Cardiac muscle cell (in vitro differentiated cells and primary cell): ENCODE data around the gene HGS. TPM values are rescaled to one million over a fixed set of nuclear protein-coding genes. Genes with fewer than 3 reads are reported as not detected.

Source experiments
- DNase-seq, 2 donors: peaks; one replicate each; pipeline versions ENCODE4 v3.0.0 to v3.0.0-alpha.2; 2010 to 2017; ENCODE audit warnings: low read depth in 1 of 2, low spot score in 1 of 2
- H3K27ac ChIP-seq: fragments of 200-600 bp; sonication (generic); 2 replicates; pipeline ENCODE4 v1.5.1; 2016
- H3K27me3 ChIP-seq: fragments of 200-600 bp; sonication (generic); 2 replicates; pipeline ENCODE4 v1.6.0; 2016; ENCODE audit warnings: control low read depth
- H3K36me3 ChIP-seq: fragments of 200-600 bp; sonication (generic); 2 replicates; pipeline ENCODE4 v1.5.1; 2016; ENCODE audit warnings: control low read depth
- H3K4me1 ChIP-seq: fragments of 200-600 bp; sonication (generic); 2 replicates; pipeline ENCODE4 v1.8.1; 2017; ENCODE audit warnings: low read depth, mild to moderate bottlenecking, mixed run types
- H3K4me3 ChIP-seq: fragments of 200-600 bp; sonication (generic); 2 replicates; pipeline ENCODE4 v1.5.1; 2016; ENCODE audit warnings: mild to moderate bottlenecking
- H3K9me3 ChIP-seq: fragments of 200-600 bp; sonication (generic); 2 replicates; pipeline ENCODE4 v1.5.1; 2017; ENCODE audit warnings: low read depth, mild to moderate bottlenecking, control low read depth
- polyA plus RNA-seq: library from polyadenylated mRNA; unstranded; fragments of >200 nt; fragmentation: Nextera tagmentation; extraction: Ambion mirVana; gene quantifications from 2 replicates; pipeline ENCODE4 v1.2.1, GENCODE V29; 2016
- total RNA-seq: library from RNA; depleted of rRNA; stranded (reverse); fragments of >200 nt; gene quantifications from 2 replicates; pipeline ENCODE4 v1.2.3, GENCODE V29; 2016
- TF ChIP-seq, protein P1 (sequence below): IDR thresholded peaks from 2 replicates; pipeline ENCODE4 v1.5.1; 2012; ENCODE audit warnings: low read depth, mild to moderate bottlenecking, low read length

Gene HGS
- total and polyA plus RNA-seq, 2 experiments from 2014 or later: 107 to 109 TPM

DNA sequence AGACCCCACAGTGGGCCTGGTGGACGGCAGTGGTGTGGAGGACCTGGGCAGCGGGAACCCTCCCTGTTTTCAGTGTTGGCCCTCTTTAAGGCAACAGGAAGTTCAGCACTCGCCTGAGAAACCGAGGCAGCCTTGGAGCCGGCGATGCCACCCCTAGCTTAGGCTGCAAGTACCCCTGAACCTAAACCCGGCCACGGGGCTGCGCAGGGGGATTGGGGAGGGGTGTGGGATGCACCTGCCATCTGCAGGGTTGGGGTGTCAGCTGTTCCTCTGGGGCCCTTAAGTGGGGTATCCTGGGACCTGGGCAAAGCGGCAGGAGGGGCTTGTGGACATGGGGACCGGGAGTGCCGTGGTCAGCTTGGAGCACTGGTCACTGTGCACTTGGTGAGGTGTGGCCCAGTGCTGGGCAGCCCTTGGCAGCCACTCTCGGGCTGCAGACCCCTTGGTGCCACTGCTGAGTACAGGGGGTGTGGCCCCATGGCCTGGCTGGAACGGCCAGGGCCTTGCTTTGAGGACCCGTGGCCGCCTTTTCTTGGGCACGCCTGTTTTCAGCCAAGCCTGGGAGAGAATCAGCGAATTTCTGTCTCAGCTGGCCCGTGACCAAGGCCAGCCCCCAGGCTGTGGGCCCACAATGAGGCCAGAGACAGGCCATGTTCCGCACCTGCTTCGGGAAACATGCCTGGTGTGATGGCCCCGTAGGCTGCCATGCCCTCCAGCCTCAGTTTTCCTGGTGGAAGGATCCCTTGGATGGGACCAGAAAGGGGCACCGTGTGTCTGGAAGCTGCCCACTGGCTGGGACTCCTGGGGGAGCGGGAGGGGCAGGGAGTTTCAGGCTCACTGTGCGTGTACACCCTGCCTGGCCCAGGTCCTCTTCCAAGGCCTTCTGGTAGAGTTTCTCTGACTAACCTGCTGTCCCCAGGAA lies 24.2 kb downstream of the HGS start:
- peaks cover 12% of the 10 kb centered on the region for H3K4me1 ChIP-seq
- DNase-seq: no peak
- peaks cover 28% of the 10 kb centered on the region for H3K36me3 ChIP-seq

DNA sequence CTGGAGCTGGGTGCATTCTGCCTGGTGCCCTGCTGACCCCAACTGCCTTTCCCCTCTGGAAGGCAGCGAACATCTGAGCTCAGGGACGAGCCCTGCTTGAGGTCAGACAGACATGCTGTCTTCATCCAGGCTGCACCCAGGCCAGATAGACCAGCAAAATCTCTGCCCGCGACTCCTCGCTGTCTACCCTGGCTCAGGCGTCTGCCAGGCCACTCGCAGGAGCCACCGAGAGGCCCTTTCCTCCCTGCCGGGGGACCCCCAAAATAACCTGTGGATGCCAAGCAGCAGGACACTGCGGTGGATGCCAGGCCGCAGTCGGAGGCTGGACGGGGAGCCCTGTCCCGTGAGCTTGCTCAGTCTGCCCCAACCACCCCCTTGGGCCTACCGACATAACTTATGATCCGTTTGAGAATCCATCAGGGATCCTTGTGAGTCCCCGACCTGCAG lies 25.0 kb downstream of the HGS start:
- Histone ChIP-seq H3K4me1 (peaks cover 19% of the 10 kb centered on the region), H3K9me3 (no peaks in the 10 kb centered on the region), H3K36me3 (peaks cover 28% of the 10 kb centered on the region), H3K27me3 (no peaks in the 10 kb centered on the region), H3K4me3 (no peak overlapping the region), H3K27ac (peak overlapping the region; percentile 43)
- TF ChIP-seq, protein P1, sequence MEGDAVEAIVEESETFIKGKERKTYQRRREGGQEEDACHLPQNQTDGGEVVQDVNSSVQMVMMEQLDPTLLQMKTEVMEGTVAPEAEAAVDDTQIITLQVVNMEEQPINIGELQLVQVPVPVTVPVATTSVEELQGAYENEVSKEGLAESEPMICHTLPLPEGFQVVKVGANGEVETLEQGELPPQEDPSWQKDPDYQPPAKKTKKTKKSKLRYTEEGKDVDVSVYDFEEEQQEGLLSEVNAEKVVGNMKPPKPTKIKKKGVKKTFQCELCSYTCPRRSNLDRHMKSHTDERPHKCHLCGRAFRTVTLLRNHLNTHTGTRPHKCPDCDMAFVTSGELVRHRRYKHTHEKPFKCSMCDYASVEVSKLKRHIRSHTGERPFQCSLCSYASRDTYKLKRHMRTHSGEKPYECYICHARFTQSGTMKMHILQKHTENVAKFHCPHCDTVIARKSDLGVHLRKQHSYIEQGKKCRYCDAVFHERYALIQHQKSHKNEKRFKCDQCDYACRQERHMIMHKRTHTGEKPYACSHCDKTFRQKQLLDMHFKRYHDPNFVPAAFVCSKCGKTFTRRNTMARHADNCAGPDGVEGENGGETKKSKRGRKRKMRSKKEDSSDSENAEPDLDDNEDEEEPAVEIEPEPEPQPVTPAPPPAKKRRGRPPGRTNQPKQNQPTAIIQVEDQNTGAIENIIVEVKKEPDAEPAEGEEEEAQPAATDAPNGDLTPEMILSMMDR: no peak
- no peak for DNase-seq

More for the DNA sequence above, 24.2 kb downstream of the HGS start:
- TF ChIP-seq, protein P1: no peak
- H3K27me3 ChIP-seq: no peaks in the 10 kb centered on the region
- no peaks in the 10 kb centered on the region for H3K9me3 ChIP-seq
- peak overlapping the region; percentile 43 for H3K27ac ChIP-seq
- no peak overlapping the region for H3K4me3 ChIP-seq

DNA sequence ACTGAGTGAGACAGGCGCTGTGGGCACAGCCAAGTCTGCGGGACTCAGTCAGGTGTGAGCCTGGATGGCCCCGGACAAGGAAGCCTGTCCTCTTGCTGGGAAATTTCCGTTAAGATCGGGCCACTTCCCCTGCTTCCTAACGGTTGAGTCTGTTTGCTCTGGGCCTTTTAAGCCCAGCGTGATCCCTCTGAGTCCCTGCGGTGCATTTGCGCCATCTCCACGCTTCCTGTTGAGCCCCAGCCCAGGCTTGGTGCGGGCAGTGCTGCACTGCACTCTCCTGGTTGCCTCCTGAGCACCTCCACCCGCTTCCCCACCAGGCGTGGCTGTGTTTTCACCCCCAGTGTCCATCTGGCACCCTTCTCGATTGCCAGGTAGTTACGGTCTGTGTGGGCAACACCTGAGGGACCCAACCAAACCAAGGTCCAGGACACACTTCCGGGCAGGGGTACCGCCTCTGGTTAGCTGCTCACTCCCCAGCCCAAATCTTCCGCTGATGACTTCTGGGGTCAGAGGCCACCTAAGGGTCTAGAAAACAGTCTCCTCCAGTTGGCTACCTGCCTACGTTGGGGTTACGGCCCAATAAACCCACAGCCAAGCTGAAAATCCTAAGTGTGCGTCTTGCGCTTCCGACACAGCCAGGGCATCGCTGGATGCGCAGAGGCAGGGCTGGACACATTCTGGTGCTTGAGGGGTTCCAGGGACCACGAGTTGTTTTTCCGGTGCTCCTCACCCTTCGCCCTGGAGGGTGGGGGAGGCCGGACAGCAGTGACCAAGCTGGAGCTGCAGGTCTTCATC lies 26.9 kb downstream of the HGS start:
- no peaks in the 10 kb centered on the region for H3K27me3 ChIP-seq
- H3K27ac ChIP-seq: no peak overlapping the region
- H3K4me1 ChIP-seq: peaks cover 20% of the 10 kb centered on the region
- no peaks in the 10 kb centered on the region for H3K9me3 ChIP-seq
- TF ChIP-seq, protein P1: no peak
- peaks cover 18% of the 10 kb centered on the region for H3K36me3 ChIP-seq
- DNase-seq: peak in 1 of 2 donors; percentile 33
- peak overlapping the region; percentile 89 for H3K4me3 ChIP-seq

DNA sequence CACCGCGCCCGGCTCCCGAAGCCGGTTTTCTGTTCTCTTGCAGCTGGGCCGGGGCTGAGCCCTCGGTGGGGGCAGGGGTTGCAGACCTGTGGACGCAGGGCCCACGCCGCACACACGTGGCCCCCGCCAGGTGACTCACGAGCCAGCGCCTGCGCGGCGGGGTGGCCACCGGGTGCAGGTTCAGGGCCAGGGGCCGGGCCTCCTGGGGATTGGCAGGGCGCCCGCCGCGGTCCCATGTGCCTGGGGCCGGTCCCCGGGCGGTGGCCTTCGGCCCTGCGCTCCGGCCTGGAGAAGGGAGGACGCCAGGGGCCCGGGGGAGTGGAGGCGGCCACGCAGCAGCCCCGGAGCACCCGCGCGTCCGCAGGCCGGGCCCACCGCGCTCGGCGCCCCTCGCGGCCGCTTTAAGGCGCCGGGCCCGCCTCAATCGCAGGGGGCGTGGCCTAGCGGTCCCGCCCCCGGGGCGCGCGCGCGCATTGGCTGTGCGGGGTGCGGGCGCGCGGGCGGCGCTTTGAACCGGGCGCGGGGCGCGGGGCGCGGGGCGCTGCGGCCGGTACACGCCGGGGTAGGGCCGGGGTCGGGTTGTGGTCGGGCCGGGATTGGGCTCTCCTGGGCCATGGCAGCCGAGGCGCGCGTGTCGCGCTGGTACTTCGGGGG lies 28.1 kb downstream of the HGS start, which contains the start of gene SLC25A10:
Gene SLC25A10 (plus strand): TSS at position 471 of the 654 bp plus-strand sequence. CDS start 143 bp downstream, at position 614.
- peak; percentile 79 to 88 for DNase-seq
- Histone ChIP-seq H3K27ac (peak within 1 kb of the TSS; percentile 50), H3K4me3 (peak within 1 kb of the TSS; percentile 89), H3K9me3 (no peaks in the 10 kb centered on the region), H3K27me3 (no peaks in the 10 kb centered on the region), H3K4me1 (peaks cover 20% of the 10 kb centered on the region), H3K36me3 (peaks cover 9% of the 10 kb centered on the region)
- TF ChIP-seq, protein P1: no peak

DNA sequence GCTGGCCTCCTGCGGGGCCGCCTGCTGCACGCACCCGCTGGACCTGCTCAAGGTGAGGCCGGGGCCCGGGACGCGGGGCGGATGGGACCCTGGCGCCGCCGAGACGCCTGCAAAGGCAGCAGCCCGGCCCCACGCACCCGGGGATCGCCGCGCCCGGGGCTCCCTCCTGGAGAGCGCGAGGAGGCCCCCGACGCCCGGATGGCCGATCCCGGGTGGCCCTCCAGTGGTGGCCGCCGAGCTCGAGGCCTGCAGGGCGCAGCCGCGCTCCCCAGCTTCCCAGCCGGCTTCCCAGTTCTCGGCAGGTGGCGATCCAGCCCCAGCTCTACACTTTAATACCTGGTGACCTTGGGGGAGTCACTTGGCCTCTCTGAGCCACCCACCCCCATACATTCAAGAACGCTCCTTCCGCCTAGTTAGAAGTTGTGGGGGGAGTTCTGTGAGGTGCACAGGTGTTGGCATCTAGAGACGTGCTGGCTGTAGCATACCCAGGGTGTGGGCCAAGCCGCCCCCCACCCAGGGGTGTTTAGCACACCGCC lies 28.7 kb downstream of the HGS start:
- H3K4me1 ChIP-seq: peaks cover 20% of the 10 kb centered on the region
- peaks cover 3% of the 10 kb centered on the region for H3K36me3 ChIP-seq
- H3K27ac ChIP-seq: peak overlapping the region; percentile 50
- TF ChIP-seq, protein P1: no peak
- no peaks in the 10 kb centered on the region for H3K27me3 ChIP-seq
- H3K9me3 ChIP-seq: no peaks in the 10 kb centered on the region
- peak; percentile 32 to 54 for DNase-seq
- H3K4me3 ChIP-seq: peak overlapping the region; percentile 89
